Forelimb muscle (tissue), 1 donor: Measurements from ENCODE around the gene AGO1. TPM values are rescaled to one million over a fixed set of nuclear protein-coding genes. Genes with fewer than 3 reads are reported as not detected.
A peak's percentile ranks its signal among the peaks of the same experiment; 100 is the strongest.
"Not testable (repeated sequence)": the region's sequence is repeated elsewhere in the genome, so short reads cannot be mapped to it uniquely, and the experiment has no call there.

Source experiments
- DNase-seq: peaks from one replicate; pipeline ENCODE4 v3.0.0-alpha.2; 2013; ENCODE audit warnings: low read depth
- polyA plus RNA-seq: library from polyadenylated mRNA; unstranded; fragments of 120-200 nt; gene quantifications from one replicate; pipeline ENCODE4 v1.2.1, GENCODE V29; 2013; ENCODE audit not compliant: insufficient read length

The AGO1 gene
- polyA plus RNA-seq, 1 donor, result 8.4 TPM

DNA sequence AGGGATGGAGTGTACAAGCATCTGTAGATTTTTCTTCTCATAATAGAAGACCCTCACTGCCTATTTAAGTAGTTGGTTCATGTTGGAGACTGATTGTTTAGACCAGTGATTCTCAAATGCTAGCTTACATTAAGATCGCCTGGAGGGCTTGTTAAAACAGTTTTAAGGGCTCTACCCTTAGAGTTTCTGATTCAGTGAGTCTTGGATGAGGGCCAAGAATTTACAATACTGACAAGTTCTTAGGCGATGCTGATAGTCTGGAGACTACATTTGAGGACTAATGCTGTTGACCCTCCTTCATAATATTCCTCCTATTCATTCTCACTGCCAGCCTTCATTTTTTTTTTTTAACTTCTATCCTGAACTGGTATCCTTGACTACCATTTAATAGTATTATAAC is 32.7 kb downstream of the AGO1 start:
- DNase-seq, result no peak

DNA sequence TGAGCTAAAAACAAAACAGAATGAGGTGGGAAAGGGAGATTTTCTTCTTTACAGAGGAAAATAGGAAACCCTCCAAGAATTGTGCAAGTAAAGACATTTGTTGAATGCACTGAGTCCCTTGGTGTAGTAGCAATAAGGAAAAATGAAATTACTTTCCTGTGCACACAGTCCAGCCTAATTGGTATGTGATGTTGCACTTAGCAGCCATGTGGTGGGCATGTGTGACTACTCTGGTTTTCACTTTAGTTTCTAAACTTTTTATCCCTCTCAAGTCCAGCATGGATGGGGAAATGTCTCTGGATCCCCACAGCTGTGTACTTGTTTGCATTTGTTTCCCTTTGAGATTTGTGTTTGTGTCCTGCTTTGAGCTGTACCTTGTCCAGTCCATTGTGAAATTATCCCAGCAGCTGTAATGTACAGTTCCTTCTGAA is 40.8 kb downstream of the AGO1 start:
- no peak for DNase-seq

DNA sequence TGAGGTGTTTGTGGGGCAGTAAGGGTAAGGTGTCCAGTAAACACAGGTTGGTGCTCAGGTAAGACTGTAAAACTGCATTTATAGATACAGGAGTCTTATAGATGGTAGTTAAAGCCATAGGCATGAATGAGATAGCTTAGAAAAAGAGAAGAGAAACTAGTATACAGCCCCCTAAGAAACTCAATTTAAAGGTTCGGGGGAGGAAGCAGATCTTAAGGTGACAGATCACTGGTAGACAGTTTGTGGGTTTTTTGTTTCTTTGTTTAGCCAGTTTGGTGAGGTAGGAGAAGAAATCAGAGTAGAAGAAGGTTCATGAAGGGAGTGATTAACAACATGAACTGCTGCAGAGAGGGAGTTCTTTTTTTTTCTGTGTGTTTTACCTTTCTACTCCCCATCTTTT is 41.8 kb downstream of the AGO1 start:
- DNase-seq, result no peak

DNA sequence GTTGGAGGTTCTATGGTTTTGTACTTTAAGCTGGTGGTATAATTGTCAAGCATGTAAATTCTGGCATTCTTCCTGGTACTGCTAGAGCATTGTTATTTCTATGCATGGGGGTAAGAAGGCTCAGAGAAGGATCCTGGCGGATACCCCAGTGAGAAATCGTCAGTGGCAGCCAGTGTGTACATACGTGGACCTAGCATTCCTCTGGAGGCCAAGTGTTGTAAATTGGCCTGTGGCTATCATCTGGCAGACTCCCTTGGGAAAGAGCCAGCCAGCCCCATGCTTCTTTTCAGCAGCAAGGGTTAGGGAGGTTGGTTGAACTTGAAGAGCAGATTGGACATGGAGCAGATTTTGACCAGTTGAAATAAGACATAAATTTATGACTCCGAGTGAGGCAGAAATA is 42.7 kb downstream of the AGO1 start:
- DNase-seq, result no peak

DNA sequence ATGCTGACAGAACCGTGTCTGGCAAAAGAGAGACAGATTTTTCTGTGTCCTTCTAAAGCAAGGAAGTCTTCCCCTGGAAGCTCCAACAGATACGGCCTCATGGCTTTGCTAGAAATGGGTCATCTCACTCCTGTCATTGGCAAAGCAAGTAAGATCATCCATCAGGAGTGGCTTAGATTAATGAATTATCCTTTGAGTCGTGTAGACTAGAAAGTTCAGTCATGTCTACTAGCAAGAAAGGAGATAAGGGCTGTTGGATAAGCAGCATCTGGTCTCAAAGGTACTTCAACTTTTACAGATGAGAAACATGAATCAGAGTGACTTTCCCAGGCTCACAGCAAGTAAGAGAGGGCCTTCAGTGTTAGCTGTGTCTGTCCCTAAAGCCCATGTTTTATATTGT is 44.5 kb downstream of the AGO1 start:
- no peak for DNase-seq

DNA sequence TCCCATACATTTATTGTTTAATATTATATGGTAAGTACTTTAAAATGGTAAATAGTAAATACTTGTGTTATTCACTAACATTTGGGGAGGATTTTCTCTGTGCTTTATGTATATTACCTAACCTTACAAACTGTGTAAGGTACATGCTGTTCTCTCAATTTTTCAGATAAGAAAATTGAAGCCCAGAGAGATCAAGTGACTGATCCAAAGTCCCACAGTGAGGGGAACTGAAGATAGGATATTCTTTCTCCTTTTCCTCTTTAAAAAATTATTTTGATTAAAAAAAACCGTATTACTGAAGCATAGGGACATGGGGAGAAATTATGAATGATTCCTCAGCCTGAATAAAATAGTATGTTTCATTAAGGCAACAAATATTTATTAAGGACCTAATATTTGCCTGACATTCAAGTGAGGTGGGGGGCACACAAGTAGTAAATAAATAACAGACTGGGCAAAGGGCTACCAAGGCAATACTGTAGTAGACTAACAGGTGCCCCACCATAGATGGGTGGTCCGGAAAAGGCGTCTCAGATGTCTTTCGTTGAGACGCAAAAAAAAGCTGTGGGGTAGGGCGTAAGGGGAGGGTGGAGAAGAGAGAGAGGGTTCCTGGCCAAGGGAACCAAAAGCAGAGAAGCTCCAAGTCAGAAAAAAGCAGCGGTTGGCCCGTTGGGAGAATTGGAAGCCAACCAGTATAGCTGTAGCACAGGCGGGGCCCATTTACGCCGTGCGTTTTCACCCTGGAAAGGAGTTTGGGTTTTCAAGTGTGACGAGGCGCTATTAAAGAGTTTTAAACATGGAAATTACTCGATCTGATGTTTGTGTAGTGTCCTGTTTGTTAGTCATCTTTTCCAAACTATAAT is 47.0 kb downstream of the AGO1 start:
- DNase-seq, result no peak

DNA sequence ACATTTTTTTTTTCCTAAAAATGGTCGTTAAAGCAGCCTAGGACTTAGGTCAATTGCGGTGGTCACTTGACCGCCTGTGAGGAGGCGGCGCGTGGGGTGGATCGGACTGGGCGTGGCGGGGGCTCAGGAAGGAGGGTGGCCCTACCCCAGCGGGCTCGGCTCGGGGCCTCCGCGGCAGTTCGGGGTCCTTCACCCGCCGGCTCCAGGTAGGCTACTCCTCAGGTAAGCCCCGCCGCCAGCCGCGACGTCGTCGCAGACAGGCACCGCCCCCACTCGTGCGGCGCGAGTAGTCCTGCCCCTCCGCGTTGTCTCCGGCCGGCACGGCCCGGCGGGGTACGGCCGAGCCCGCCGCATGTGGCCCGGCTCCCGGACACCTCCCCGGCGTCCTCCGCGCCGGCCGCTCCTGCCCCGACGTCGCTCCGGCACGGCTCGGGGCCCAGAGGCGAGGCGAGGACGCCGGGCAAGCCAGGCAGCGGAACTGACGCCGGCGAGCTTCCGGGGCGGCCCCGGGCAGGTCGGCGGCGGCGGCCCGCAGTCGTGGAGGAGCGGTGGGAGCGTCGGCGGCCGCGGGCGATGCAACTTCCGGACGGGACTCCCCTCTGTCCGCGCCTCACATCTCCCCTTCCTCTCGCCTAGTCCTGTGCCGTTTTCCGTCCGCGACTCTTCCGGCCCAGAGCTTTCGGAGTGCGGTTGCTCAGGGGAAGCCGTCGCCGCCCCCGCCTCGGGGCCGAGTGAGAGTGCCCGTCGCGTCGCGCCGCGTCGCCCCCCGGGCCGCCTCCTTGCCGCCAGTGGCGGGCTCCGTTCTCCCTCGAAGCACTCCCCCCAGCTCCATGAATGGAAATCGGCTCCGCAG is 47.8 kb downstream of the AGO1 start, which contains the start of gene AGO3:
Gene AGO3 (plus strand): TSS at position 513 of the 853 bp plus-strand sequence. CDS start 322 bp downstream, at position 835.
- no peak for DNase-seq

DNA sequence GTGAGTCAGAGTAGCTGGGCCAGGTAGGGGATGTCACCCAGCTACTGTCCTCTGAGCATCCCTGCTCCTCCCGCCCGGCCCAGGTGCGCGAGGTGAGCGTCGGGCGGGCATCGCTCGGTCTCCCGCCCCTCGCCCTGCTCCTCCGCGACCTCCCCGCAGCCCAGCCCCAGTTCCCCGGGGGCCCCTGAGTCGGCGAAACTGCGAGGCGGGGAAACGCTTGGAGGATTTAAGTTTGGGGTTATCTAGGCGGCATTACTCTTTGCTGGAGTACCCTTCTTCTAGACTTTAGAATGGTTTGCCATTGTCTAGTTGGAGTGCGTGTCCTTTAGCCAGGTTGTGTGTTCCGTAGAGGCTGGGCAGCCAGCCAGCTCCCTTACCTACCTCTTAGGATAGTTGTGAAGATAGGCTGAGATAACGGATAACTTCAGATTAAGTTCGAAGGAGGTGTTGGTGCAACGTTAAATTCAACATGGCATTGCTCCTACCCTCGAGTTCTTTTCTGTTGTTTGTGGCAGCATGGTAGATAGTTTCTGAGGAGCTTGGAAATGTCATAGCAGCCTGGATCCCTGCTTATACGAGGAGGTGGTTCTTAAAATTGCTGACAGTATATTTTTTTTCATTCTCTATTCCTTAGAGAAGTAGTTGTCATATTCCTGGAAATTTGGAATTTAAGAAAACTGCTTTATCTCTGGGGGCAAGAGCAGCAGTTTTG is 48.6 kb downstream of the AGO1 start:
- DNase-seq, result no peak

- no peak for DNase-seq
Observed at GRCh38 chr1:35932158-35932636, 49.2 kb downstream of the AGO1 start.

DNA sequence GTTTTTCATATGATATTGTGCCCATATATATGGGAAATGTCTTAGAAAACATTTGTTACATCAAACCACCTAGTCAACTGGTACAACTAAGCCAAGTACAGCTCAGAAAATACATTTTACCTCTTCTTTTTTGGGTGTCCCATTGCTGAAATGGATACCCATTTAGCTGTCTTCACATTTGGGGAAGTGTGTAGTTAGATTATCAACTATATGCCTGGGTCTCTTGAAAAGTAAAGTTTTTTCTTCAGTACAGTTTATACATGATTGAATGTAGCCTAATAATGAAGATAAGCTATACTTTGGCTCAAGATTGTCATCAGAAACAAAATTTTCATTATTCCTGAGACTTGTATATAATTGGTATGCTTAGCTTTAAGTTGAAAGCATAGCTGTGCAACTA is 49.9 kb downstream of the AGO1 start:
- no peak for DNase-seq

DNA sequence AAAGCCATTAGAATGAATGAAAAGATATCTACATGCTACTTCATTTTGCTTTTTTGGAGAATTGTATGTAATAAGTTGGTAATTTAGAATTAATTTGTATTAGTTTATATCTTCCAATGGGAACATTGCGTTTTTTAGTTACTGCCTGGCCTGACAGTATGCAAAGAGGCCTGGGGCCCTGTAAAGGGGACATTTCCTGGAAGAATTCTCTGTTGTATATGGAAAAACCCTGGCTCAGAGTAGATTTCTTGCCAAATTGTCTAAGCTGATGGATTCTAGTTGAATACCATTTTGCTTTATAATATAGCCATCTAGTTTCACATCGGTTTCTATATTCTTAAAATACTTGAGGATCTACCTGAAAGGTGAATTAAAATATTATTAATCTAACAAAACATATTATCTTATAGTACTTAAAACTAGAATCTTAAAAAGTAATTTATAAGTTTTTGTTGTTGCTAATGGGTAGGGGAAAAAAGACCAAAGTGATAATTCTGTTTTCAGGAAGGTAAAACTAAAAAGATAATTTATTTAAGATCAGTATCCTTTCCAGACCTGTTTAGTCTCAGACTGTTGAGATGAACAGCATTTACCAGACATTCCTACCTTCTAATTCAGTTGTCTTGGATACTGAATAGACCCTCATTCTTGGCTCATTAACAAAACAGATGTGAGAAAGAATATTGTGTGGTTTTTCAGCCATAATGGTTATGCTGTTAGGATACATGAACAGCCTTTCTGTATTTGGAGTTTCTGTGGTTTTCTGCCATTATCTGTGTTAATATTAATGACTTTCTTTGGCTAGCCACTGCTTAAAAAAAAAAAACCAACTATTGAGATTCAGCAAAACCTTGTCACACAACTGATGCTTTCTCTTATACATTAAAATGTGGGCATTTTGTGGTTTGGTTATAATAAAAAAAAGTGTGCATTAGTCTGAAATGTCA is 52.7 kb downstream of the AGO1 start:
- DNase-seq, result peak; percentile 65

GRCh38 chr1:35936838-35937237 is 53.8 kb downstream of the AGO1 start:
- DNase-seq, result no peak

DNA sequence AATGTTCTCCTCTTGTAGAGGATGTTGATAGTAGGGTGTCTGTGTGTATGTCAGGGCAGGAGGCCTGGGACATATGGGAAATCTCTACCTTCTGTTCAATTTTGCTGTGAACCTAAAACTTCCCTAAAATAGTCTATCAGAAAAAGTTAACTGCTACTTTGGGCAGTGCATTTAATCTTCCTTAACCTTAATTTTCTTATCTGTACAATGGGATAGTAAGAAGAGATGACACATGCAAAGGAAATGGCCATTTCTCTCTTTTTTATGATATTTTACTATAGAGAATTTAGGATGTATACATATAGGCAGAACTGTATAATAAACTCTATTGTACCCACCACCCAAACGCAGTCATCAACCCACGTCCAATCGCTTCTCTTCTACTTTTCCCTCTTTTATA is 56.5 kb downstream of the AGO1 start:
- no peak for DNase-seq

GRCh38 chr1:35945327-35945726 is 62.3 kb downstream of the AGO1 start:
- DNase-seq, result no peak

GRCh38 chr1:35947547-35947946 is 64.5 kb downstream of the AGO1 start:
- DNase-seq, result no peak

DNA sequence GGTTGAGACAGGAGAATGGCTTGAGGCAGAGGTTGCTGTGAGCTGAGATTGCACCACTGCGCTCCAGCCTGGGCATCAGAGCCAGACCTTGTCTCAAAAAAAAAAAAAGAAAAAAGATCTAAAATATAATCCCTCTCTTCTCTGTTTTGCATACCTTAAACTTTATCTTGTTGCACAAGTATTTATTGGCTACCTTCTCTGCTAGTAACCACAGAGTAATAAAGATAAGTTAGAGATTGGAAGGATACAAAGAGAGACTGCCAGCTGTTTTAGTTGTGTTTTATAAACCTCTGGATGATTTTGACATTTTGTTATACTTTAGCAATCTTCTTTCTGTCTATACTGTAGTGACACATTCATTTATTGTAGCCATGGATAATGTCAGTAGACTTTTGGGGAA is 75.5 kb downstream of the AGO1 start:
- no peak for DNase-seq

DNA sequence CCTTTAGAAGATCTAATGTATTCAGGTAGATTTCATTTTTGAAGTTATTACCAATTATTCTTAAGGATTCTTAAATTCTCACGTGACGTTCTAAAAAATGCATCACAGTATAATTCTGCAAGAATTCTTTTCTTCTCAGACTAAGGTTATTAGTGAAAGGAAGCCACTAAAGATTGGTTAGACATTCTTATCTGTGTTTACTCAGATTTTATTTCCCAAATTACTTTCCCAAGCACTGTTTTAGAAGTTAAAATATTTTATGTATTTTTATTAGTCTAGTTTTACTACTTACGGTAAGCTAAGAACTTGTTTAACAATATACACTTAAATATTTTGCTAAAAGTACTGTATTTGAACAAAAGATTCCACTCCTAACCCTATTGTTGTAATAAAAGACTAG is 76.3 kb downstream of the AGO1 start:
- no peak for DNase-seq

GRCh38 chr1:35962952-35963351 is 79.9 kb downstream of the AGO1 start:
- no peak for DNase-seq

DNA sequence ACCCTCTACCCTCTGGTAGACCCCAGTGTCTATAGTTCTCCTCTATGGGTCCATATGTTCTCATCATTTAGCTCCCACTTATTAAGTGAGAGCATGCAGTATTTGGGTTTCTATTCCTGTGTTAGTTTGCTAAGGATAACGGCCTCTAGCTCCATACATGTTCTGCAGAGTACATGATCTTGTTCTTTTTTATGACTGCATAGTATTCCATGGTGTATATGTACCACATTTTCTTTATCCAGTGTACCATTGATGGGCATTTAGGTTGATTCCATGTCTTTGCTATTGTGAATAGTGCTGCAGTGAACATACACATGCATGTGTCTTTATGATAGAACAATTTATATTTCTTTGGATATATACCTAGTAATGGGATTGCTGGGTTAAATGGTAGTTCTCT is 81.3 kb downstream of the AGO1 start:
- DNase-seq, result not testable (repeated sequence)

DNA sequence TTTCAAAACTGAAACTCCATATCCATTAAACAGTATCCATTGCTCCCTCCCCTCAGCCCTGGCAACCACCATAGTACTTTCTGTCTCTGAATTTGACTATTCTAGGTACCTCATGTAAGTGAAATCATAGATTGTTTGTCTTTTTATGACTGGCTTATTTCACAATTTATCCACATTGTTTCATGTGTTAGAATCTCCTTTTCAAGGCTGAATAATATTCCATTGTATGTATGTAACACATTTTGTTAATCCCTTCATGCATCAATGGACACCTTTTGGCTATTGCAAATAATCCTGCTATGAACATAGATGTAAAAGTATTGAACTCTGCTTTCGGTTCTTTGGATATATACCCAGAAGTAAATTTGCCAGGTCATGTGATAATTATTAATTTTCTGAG is 85.4 kb downstream of the AGO1 start:
- DNase-seq, result no peak

DNA sequence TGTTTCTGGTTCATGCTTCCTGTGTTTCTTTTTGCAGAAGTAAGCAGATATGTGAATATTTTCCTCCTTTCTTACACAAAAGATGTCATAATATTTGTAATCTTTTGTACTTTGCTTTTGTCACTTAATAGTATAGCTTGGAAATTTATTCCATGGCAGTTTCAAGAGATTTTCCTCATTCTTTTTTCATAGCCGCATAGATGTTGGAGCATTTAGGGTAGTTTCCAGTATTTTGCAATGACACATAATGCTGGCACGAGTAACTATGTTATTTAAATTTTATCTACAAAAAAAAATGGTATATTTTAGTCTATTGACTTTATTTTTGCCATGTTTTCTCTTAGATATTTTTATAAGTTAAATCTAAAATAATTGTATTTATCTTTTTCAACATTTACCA is 88.6 kb downstream of the AGO1 start:
- no peak for DNase-seq
